ENCODE results near the gene DNAJC18. TPM values are rescaled to one million over a fixed set of nuclear protein-coding genes. Genes with fewer than 3 reads are reported as not detected.

Gene DNAJC18
- total and polyA plus RNA-seq, 2 of the 8 experiments (the other 6 are each of a cell fraction or from before 2014, with no cell fraction given) = 7.8 to 29.2 TPM

DNA sequence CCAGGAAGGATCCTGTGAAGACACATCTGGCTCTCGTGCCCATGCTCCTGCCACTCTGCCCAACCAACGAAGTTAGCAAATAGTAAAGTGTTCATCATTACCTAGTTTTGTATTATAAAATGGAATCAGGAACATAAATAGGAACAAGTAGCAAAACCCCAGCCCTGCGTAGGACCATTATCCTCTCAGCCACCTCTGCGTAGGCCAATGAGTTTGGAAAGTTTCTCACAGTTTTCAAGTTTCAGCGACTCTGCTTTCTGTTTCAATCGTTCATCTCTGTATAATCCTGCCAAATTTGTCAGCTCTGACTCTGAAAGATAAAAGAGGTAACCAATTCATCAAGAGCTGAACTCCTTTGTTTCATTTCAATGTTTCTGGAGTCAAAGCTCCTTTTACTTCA lies 25.4 kb downstream of the DNAJC18 start:
- H3K9ac ChIP-seq (replicated peaks in 1 of 4; ENCODE audit: extremely low read depth in 1 of 4, low read depth in 3 of 4, low read length in 3 of 4) = no peak overlapping the region
- no peak overlapping the region for H4K8ac ChIP-seq (ENCODE audit: extremely low read depth, insufficient read depth, low read length)
- no peaks in the 10 kb centered on the region for H3K23me2 ChIP-seq (ENCODE audit: low read depth, low read length)
- no peak for DNase-seq (ENCODE audit: low read depth in 1 of 2, low spot score in 2 of 2)
- no peak overlapping the region for H4K91ac ChIP-seq (replicated peaks; ENCODE audit: insufficient read length, low read length)
- no peak for FAIRE-seq
- ChIA-PET POLR2A (ENCODE audit: partially characterized antibody) (interaction anchor here (0.8 to 1.3 kb wide), 4 partner anchors 9 to 60 kb away, joined by 3 to 6 read pairs (median 3); partner anchors contain the start of gene SPATA24), CTCF (ENCODE audit: partially characterized antibody) (interaction anchor here (0.9 to 1.5 kb wide), 3 partner anchors 11 to 363 kb away, joined by 3 to 6 read pairs (median 3); partner anchors contain the start of gene PROB1)
- no peaks in the 10 kb centered on the region for H3K79me2 ChIP-seq (ENCODE audit: control insufficient read depth in 1 of 2, insufficient read depth in 2 of 2, low read length in 2 of 2)
- H2AK5ac ChIP-seq (ENCODE audit: low read depth, low read length) = no peak overlapping the region
- H3K9me3 ChIP-seq (ENCODE audit: insufficient read depth in 2 of 2, low read depth in 1 of 2, low read length in 1 of 2) = no peaks in the 10 kb centered on the region
- no peak overlapping the region for H2BK5ac ChIP-seq (ENCODE audit: low read depth, low read length)
- no peak overlapping the region for H4K5ac ChIP-seq (ENCODE audit: insufficient read length, low read depth, low read length)
- H3K23ac ChIP-seq (ENCODE audit: insufficient read length) = no peak overlapping the region
- no peak overlapping the region for H2BK15ac ChIP-seq (ENCODE audit: low read length)
- H3K4me1 ChIP-seq (replicated peaks in 1 of 4; ENCODE audit: control insufficient read depth in 3 of 4, insufficient read depth in 4 of 4, low read length in 3 of 4) = no peaks in the 10 kb centered on the region
- no peak overlapping the region for H2BK120ac ChIP-seq (replicated peaks; ENCODE audit: low read depth, low read length)
- no peak overlapping the region for H3K4me2 ChIP-seq (ENCODE audit: insufficient read depth in 1 of 2, low read depth in 2 of 2, low read length in 2 of 2)
- H3K4me3 ChIP-seq (ENCODE audit: extremely low read depth in 1 of 4, insufficient read depth in 2 of 4, low read depth in 3 of 4, low read length in 4 of 4) = no peak overlapping the region
- no peak overlapping the region for H2BK12ac ChIP-seq (ENCODE audit: low read depth, low read length)
- H2BK20ac ChIP-seq (ENCODE audit: low read length) = no peak overlapping the region
- no peak overlapping the region for H3K18ac ChIP-seq (ENCODE audit: extremely low read depth, low read length)
- peaks cover 2 to 14% (median 4%) of the 10 kb centered on the region in 4 experiments; a peak in 5 of 8 replicates for H3K36me3 ChIP-seq (ENCODE audit: control insufficient read depth in 2 of 4, insufficient read depth in 4 of 4, low read length in 3 of 4)
- no peak overlapping the region for H3K27ac ChIP-seq (ENCODE audit: low read depth, low read length)
- H3K27me3 ChIP-seq (replicated peaks in 1 of 4; ENCODE audit: control insufficient read depth in 3 of 4, extremely low read depth in 1 of 4, insufficient read depth in 3 of 4, low read length in 3 of 4) = no peaks in the 10 kb centered on the region
- H3K4ac ChIP-seq (replicated peaks; ENCODE audit: insufficient read length, low read depth, low read length) = no peak overlapping the region
- H3K14ac ChIP-seq (ENCODE audit: insufficient read length) = no peak overlapping the region
- H3K79me1 ChIP-seq (ENCODE audit: low read depth, low read length) = no peaks in the 10 kb centered on the region
- no peaks in the 10 kb centered on the region for H4K20me1 ChIP-seq (replicated peaks in 1 of 2; ENCODE audit: control insufficient read depth in 1 of 2, insufficient read depth in 2 of 2, low read length in 2 of 2)
- WGBS, 2 experiments (ENCODE audit: extremely low coverage in 1 of 2, insufficient coverage in 1 of 2, insufficient read length in 1 of 2, insufficient replicate concordance in 2 of 2, low coverage in 1 of 2, low lambda C conversion rate in 2 of 2, missing lambda C conversion rate in 1 of 2) = 93% methylated on average over 6 of the region's 6 CpGs; no CpG with 5 or more reads in 1 of the 2 experiments
- no peak overlapping the region for H2AFZ ChIP-seq (ENCODE audit: low read length)
- TF ChIP-seq TCF12 (IDR thresholded peaks at IDR 0.05; ENCODE audit: low read depth, low read length) = no peak
- TF ChIP-seq EGR1 (IDR thresholded peaks at IDR 0.05; ENCODE audit: borderline replicate concordance, low read depth, low read length) = no peak
- no peak for TF ChIP-seq GTF2F1 (IDR thresholded peaks at IDR 0.05; ENCODE audit: borderline replicate concordance, low read depth, low read length)
- no peak for TF ChIP-seq NANOG (IDR thresholded peaks at IDR 0.05; ENCODE audit: insufficient read depth, low read depth, low read length, poor library complexity, severe bottlenecking)
- no peak for TF ChIP-seq BACH1 (IDR thresholded peaks at IDR 0.05; ENCODE audit: low read length)
- no peak for TF ChIP-seq CBX8 (IDR thresholded peaks at IDR 0.05; ENCODE audit: borderline replicate concordance, low read depth, low read length)
- TF ChIP-seq, protein P1, sequence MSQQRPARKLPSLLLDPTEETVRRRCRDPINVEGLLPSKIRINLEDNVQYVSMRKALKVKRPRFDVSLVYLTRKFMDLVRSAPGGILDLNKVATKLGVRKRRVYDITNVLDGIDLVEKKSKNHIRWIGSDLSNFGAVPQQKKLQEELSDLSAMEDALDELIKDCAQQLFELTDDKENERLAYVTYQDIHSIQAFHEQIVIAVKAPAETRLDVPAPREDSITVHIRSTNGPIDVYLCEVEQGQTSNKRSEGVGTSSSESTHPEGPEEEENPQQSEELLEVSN (IDR thresholded peaks at IDR 0.05) = no peak
- no peak overlapping the region for H3K56ac ChIP-seq (replicated peaks; ENCODE audit: insufficient read length, low read depth, low read length)
